Adipose tissue (tissue), 3 donors: ENCODE results near the gene DPP10. TPM values are rescaled to one million over a fixed set of nuclear protein-coding genes. Genes with fewer than 3 reads are reported as not detected.
"Not testable (repeated sequence)": the region's sequence is repeated elsewhere in the genome, so short reads cannot be mapped to it uniquely, and the experiment has no call there.

ENCODE experiments used
- H3K27ac ChIP-seq: one replicate; pipeline ENCODE4 v1.5.1; 2013; ENCODE audit warnings: low read depth, low read length
- WGBS, 3 donors: extraction: QIAGEN DNeasy Blood & Tissue Kit; methylation state at CpG; one replicate each; pipeline ENCODE4 v1.1.7; 2013; 5-methylcytosine and 5-hydroxymethylcytosine counted together
- polyA plus RNA-seq, 3 donors: library from polyadenylated mRNA; stranded (reverse); fragments of 200-250 nt; gene quantifications; one replicate each; pipeline ENCODE4 v1.2.3, GENCODE V29; 2013
- donor health status: healthy with polysubstance abuse.
- donor health status: Bipolar disorder and iron deficiency.
- donor health status: healthy.

Gene DPP10
- polyA plus RNA-seq, 3 donors, result 0.18 to 2.0 TPM; not detected in 1

DNA sequence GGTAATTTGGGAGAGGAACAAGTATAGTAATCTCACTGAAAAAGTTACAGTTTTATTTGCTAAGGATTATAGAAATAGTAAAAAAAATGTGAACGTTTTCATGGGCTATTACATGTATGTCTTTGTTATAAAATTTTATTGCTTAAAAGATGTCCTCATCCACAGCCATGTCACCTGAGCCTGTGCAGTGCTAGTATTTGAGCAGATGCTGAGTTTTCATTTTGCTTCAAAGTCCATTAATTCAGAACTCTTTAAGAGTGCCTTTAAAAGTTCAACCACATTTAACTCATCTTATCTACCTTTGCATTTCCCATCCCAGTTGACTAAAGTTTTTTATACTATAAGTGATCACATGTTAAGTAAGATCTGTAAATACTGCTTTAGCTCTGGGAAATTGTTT lies 52.6 kb downstream of the DPP10 start:
- no peak overlapping the region for H3K27ac ChIP-seq
- 44 to 53% (median 50%) methylated on average over 1 of the region's 1 CpG for WGBS, 3 donors

DNA sequence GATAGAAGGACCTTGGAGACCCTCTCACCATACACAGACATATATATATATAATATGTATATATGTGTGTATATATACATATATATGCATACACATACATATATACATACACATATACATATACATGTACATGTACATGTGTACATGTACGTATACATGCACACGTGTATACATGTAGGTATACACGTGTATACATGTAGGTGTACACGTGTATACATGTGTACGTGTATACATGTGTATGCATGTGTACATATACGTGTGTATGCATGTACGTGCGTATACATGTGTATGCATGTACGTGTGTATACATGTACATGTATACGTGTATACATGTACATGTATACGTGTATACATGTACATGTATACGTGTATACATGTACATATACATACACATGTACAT lies 54.5 kb downstream of the DPP10 start:
- WGBS, 3 donors, result 81 to 91% (median 86%) methylated on average over 11 to 12 of the region's 12 CpGs

DNA sequence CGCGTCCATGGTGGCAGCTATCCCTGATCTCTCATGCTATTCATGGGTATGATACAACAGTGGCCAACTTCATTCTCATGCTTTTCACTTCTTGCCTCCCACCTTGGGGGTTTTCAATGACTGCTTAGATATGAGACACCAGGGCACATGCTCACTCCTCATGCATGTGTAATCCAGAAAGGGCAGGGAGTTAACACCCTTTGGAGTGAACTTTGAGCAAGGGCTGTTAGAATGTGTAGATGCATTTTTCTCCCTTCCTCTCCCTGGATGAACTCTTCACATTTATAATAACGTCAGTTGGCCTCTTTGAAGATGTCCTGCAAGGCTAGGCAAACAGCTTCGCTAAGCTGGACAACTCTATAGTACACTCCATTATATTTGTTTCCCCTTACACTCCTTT lies 56.7 kb downstream of the DPP10 start:
- no peak overlapping the region for H3K27ac ChIP-seq
- WGBS, 3 donors, result 72 to 80% (median 72%) methylated on average over 4 of the region's 4 CpGs

More for the DNA sequence above, 54.5 kb downstream of the DPP10 start:
- H3K27ac ChIP-seq, result no peak overlapping the region

DNA sequence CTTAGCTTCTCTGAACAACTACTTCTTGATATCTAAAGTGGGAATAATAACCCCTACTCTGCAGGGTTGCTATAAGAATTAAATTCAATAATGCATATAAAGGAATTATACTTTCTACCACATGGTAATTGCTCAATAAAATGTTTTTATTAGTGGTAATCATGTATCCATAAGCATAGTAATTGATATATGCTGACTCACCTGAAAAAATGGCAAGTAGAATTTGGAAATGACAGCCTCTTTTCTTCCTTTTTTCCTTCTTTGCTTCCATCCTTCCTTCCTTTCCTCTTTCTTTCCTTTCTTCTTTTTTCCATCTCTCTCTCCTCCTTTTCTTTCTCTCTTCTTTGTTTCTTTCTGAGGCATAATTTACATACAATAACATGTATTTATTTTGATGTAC lies 65.3 kb downstream of the DPP10 start:
- no peak overlapping the region for H3K27ac ChIP-seq

DNA sequence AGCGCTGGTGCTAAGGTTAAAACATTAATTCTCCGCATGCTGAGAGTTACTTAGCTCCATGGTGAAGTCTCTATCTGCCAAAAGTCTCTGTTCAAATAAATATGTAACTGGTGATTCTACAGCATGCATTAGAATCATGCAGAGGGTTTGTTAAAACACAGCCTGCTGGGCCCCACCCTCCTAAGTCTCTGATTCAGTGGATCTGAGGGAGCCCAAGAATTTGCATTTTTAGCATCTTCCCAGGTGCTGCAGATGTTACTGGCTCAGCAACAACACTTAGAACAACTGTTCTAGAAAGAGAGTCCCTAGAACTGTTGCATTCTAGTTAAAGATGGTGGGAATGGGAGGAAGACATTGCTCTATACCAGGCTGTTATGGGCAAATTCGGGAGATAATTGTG lies 73.4 kb downstream of the DPP10 start:
- H3K27ac ChIP-seq, result no peak overlapping the region
- 75 to 91% (median 75%) methylated on average over 3 of the region's 3 CpGs for WGBS, 3 donors

DNA sequence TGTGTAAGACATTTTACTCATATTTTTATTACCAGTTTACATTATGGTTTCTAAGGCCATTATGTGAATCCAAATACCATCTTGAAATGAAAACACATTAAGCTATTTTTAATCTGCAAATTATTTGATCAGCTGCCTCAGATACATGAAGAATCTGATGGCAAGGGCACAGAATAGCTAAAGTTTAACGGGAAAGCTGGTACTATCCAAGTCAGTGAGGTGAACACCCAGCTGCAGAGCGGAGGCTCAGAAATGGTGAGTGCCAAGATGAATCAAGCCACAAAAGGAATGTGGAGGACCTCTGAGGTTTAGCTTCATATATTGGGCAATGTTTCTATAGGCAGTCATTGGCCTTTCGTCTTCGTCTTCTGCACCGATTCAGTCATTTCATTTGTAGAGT lies 75.1 kb downstream of the DPP10 start:
- WGBS, 3 donors, result 68 to 97% (median 96%) methylated on average over 5 of the region's 5 CpGs
- no peak overlapping the region for H3K27ac ChIP-seq

DNA sequence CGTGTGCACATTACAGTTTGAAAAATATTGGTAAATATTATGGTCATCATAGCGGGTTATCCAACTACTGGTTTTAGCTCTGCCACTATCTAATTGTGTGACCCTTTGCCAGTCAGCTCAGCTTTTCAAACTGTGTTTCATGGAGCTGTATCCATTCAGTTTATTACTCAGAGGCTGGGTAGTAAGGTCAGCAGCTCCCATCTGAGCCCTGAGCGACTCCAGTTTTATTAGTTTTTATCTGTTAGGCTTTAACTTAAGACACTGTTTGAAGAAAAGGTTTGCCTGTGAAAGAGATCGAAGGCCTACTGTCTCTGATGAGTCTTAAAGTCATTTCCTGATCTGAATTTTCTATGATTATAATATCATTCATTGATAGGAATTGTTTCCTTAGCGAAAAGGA lies 76.3 kb downstream of the DPP10 start:
- WGBS, 3 donors, result 90 to 92% (median 90%) methylated on average over 5 of the region's 5 CpGs
- no peak overlapping the region for H3K27ac ChIP-seq

DNA sequence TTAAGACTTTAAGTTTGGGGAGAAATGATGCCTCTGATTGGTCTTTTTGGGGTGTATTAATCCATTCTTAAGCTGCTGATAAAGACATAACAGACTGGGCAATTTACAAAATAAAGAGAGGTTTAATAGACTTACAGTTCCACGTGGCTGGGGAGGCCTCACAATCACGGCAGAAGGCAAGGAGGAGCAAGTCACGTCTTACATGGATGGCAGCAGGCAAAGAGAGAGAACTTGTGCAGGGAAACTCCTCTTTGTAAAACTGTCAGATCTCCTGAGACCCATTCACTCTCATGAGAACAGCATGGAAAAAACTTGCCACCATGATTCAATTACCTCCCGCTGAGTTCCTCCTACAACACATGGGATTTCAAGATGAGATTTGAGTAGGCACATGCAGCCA lies 80.2 kb downstream of the DPP10 start:
- whole genome bisulfite sequencing, 3 donors, result 88 to 89% (median 88%) methylated on average over 4 of the region's 4 CpGs

DNA sequence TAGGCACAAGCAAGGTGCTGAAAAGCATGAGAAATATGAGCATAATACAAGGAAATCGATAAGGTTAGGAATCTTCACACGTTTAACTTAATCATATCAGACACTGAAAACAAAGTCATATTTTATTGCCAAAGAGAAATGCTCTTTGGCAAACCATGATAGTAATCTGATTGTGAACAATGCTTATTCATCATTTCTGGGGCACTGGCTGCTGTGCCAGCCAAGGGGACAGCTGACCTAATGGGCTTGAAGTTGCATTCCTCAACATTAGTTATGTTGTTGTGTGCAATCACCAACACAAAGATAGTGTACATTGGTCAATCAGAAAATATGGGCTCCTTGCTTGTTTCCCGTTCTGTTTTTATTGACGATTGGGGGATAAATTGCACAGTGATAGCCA lies 83.5 kb downstream of the DPP10 start:
- H3K27ac ChIP-seq, result no peak overlapping the region
- WGBS, 3 donors, result 78 to 91% (median 87%) methylated on average over 4 of the region's 4 CpGs

More for the DNA sequence above, 80.2 kb downstream of the DPP10 start:
- H3K27ac ChIP-seq, result not testable (repeated sequence)

DNA sequence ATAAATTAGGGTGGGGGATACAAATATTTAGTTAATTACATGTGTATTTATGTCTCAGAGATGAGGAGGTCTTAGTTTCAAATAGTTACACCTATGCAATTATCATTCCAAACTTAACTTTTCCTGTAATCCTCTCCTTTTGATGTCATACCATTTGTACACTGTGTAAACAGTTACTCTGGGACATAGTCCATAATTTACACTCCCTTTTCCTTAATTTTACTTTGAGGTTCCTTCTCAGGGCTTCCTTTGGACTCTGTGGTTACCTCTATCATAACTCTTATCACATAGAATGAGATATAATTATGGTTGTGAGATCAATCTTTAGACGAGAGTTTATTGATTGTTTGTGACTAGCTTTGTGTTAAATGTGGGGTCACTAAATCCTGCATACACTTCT lies 84.4 kb downstream of the DPP10 start:
- 29 to 79% (median 76%) methylated on average over 1 of the region's 1 CpG for WGBS, 3 donors
- H3K27ac ChIP-seq, result no peak overlapping the region

DNA sequence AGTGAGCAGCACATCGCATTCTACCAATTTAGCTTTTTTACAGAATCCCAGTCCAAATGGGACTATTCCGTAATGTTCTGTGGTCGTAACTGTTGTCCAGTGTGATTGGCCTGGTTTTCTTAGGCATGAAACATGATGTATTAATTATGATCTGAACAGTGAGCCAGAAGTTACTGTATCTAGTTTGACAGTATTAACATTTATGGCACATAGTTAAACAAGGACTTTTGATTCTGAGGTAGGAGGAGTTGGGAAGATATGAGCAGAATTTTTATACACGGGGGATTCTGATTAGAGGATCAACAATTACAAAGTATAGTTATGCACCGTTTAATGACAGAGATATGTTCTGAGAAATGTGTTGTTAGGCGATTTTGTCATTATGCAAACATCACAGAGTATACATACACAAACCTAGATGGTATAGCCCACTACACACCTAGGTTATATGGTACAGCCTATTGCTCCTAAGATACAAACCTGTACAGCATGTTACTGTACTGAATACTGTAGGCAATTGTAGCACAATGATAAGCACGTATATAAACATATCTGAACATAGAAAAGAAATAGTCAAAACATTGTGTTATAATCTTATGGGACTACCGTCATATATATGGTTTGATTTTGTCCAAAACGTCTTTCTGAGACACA lies 85.0 kb downstream of the DPP10 start:
- 73 to 84% (median 81%) methylated on average over 9 of the region's 9 CpGs for WGBS, 3 donors
- no peak overlapping the region for H3K27ac ChIP-seq

DNA sequence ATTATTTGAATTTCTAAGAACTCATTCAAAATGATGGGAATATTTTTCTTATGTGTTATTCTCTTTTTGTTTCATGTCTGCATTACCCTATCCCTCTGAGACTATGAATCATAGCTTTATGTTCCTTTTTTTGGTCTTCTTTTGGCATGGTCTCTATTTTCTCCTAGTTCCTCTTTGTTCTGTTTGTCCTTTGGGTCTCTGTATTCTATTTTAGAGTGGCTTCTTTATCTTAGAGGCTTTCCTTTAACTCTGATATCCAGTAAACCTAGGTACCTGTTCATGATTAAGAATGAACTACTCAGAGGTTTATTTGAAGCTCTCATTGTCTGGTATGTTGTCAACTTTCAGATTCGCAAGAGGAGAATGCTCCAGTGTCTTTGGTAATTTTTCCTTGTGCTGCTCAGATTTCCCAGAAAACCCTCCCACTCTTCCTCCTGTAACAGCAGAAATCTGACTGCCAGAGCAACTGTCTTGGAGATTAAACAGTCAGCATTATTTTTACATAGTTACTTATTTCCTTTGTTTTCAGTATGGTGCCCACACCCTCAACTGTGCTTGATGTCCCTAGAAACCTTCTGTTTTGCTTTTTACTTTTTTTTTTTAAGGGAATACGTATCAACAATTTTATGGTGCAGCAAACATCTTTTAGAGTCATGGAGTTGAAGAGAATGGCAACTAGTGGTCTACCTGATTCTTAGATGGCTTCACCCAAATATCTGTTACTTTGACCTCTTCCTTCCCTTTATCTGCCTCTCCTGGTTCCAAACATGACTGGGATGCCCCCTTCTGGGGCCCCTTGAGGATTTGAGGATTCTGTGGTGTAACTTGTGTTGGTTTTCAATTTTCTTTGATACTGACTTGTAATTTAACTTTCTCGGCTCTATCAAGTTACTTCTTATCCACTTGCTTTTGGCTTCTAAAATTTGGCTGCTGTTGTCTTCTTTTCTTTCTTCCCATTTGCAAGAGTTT lies 92.0 kb downstream of the DPP10 start:
- H3K27ac ChIP-seq, result no peak overlapping the region
- 43 to 75% (median 55%) methylated on average over 3 of the region's 3 CpGs for WGBS, 3 donors

DNA sequence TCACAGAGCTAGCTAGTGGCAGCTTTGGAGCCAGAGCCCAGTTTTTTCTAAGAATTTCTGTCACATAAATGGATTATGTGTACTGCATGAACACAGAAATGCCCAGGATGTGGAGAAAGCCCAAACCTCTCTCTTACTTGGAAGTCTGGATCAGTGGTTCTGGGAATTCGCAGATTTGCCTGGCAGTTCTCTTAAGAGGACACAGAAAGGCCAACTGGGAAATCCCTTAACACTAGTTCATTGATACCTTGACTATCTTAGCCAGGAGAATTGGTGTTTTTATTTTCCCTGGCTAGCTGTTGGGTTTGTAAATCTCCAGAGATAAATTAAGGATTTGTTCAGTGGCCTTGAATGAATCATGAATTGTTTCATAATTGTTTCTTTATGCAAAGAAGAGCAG lies 95.3 kb downstream of the DPP10 start:
- no peak overlapping the region for H3K27ac ChIP-seq
- WGBS, 3 donors, result 52 to 80% (median 77%) methylated on average over 1 of the region's 1 CpG

DNA sequence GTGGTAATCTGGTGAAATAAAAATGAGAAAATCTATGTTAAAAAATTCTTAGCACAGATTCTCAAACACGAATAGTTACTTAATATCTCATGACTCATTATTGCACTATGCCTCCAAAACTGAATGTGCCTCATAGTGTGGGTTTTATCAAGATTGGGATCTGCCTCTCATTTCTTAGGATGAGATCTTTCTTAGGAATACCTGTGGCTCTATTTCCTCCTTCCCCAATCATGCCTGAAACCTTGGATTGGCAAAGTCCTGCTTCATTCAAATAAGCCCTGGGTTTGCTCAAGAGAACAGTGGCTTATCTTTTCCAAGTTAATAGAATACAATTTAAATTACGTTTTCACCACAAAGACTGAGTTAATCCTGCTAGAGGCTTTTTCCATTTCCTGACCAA lies 100.3 kb downstream of the DPP10 start:
- WGBS, 3 donors, result 17 to 22% (median 20%) methylated on average over 2 of the region's 2 CpGs
- H3K27ac ChIP-seq, result no peak overlapping the region

DNA sequence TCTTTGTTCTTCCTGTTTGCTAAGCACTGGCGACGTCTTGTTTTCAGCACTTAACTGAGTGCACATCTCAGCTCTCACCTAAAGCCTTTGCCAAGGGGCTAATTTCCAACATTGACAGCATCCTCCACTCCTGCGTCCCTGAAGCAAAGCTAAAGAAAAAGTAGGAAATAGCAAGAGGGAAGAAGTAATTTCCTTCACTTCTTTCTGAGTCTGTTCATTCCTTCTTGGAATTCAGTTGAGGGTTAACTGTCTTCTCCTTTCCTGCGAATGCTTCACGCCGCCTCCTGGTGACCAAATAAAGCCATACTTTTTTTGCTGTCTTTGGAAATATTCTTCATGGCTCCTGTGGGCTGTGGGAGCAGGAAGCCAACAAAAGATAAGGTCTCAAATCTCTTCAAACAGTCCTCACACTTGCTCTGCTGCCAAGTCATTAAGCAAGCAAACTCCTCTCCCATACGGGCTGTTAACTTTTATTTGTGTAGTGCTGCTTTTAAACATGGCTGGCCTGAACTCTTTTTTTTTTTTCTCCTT lies 100.9 kb downstream of the DPP10 start:
- H3K27ac ChIP-seq, result no peak overlapping the region
- 4 to 8% (median 5%) methylated on average over 7 of the region's 7 CpGs for WGBS, 3 donors

DNA sequence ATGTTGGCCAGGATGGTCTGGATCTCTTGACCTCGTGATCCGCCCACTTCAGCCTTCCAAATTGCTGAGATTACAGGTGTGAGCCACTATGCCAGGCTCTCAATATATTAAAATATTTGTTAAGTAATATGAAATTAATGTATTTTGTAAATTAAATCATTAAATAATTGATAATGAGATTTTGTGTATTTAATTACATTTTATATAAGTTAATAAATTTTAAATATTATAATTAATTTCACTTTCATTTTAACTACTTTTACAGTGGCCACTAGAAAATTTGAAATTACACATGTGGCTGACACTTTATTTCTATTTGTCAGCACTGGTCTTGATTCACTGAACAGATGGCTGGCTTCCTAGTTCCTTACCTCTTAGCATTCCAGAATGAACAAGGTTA lies 102.6 kb downstream of the DPP10 start:
- WGBS, 3 donors, result 93 to 98% (median 94%) methylated on average over 2 of the region's 2 CpGs
- no peak overlapping the region for H3K27ac ChIP-seq

DNA sequence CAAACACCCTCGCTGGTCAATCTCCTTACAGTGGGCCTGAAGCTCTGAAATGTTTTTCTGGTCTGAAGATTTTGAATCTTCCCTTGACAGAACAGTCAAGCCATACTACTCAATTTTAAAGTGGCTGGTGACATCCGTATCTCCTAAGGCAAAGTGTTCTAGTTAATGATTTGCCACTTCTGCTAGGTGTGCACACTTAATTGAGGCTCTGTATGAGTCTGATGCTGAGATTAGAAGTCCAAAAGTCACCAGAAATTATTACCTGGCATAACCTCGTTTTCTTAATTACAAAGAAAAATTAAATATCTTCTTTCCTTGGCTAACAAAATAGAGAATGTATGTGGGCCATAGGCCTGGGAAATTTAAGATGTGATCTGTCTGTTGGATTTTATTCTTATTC lies 104.1 kb downstream of the DPP10 start:
- no peak overlapping the region for H3K27ac ChIP-seq
- 50 to 80% (median 77%) methylated on average over 3 of the region's 3 CpGs for WGBS, 3 donors

DNA sequence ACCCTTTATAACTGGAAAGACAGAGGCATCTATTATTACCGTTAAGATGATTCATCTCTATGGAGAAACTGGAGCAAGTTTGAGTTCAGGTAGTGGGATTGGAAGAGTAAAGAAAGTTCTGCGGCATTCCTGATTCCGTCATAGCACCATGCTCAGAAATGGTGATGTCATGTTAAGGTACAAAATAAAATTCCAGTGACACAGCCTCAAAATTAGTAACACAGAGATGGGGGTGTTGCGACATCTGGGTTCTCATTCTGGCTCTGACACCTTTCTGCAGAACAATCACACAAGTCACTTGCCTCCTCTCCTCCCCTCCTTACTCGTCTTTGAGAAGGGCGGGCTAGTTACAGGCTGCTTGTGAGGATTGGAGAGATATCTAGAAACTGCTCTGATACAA lies 105.7 kb downstream of the DPP10 start:
- WGBS, 3 donors, result 82 to 94% (median 87%) methylated on average over 6 of the region's 6 CpGs
- no peak overlapping the region for H3K27ac ChIP-seq

DNA sequence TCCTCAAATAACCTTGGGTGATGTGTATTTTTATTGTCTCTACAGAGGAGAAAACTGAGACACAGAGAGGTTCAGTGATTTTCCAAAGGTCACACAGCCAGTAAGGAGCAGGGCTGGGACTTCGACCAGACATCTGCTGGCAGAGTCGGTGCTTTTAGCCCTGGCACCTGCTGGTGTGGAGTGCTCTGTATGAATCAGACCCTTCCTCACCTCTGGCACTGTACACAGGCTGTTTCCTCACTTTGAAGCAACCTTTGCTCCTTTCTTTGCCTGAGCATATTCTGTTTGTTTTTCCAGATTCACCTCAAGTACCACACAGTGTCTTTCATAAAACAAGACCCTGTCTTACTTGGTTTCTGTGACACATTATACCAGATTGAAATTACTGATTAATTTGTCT lies 107.9 kb downstream of the DPP10 start:
- WGBS, 3 donors, result 44 to 83% (median 73%) methylated on average over 2 of the region's 2 CpGs
- H3K27ac ChIP-seq, result no peak overlapping the region
